B cell (primary cell): Measurements from ENCODE around the gene CDK12. TPM values are rescaled to one million over a fixed set of nuclear protein-coding genes. Genes with fewer than 3 reads are reported as not detected.
"Not testable (repeated sequence)": the region's sequence is repeated elsewhere in the genome, so short reads cannot be mapped to it uniquely, and the experiment has no call there.

Experiments used
- ATAC-seq: fragments of 200-7000 bp; cut with Tn5 transposase; one replicate; pipeline ENCODE4 v1.10.0; 2021; ENCODE audit warnings: low read depth, mild to moderate bottlenecking, moderate number of reproducible peaks, moderate library complexity
- CTCF ChIA-PET: fragments of 350-600 bp; sonication (Branson Sonifier 250); formaldehyde crosslinking; loops from one replicate; lab custom pipeline; 2021; ENCODE audit warnings: antibody characterized with exemption, inconsistent platforms; lab: Charles Lee
- POLR2A ChIA-PET: fragments of 350-600 bp; sonication (Branson Sonifier 250); formaldehyde crosslinking; loops from one replicate; lab custom pipeline; 2021; ENCODE audit warnings: antibody characterized with exemption; lab: Charles Lee
- DNase-seq: peaks from one replicate; pipeline ENCODE4 v3.0.0; 2013
- H2AFZ ChIP-seq: 2 replicates; pipeline ENCODE4 v1.6.1; 2012; ENCODE audit warnings: mild to moderate bottlenecking, low read depth, low read length; ENCODE audit not compliant: insufficient read depth, poor library complexity, severe bottlenecking
- H3K27ac ChIP-seq, 2 donors: 1 replicate in 1 of 2; 2 replicates in 1 of 2; pipeline ENCODE4 v1.5.1; 2012 to 2013; ENCODE audit warnings: low read length in 2 of 2, mild to moderate bottlenecking in 2 of 2, moderate library complexity in 1 of 2
- H3K27me3 ChIP-seq, 4 experiments: fragments of 200-600 bp in 1 of 4; sonication (generic) in 1 of 4; replicated peaks in 1 of 4; 1 replicate in 2 of 4; 2 replicates in 2 of 4; pipeline versions ENCODE4 v1.6.1 to v1.7.0; 2013 to 2016; ENCODE audit warnings: low read length in 3 of 4, mild to moderate bottlenecking in 2 of 4, mixed read lengths in 1 of 4, moderate library complexity in 1 of 4; ENCODE audit not compliant: insufficient read depth in 4 of 4, control insufficient read depth in 3 of 4; ENCODE audit errors: control extremely low read depth in 1 of 4
- H3K36me3 ChIP-seq, 2 experiments: replicated peaks in 1 of 2; 1 replicate in 1 of 2; 2 replicates in 1 of 2; pipeline versions ENCODE4 v1.6.1 to v1.7.1; 2013; ENCODE audit warnings: low read length in 1 of 2; ENCODE audit not compliant: insufficient read depth in 2 of 2, control insufficient read depth in 1 of 2; ENCODE audit errors: control extremely low read depth in 1 of 2, extremely low read depth in 1 of 2
- H3K4me1 ChIP-seq, 2 donors: fragments of 200-600 bp in 1 of 2; sonication (generic) in 1 of 2; 1 replicate in 1 of 2; 2 replicates in 1 of 2; pipeline versions ENCODE4 v1.5.1 to v1.6.1; 2013 to 2017; ENCODE audit warnings: low read length in 2 of 2; ENCODE audit not compliant: control insufficient read depth in 2 of 2, insufficient read depth in 2 of 2
- H3K4me2 ChIP-seq: replicated peaks from 2 replicates; pipeline ENCODE3; 2012; ENCODE audit warnings: mild to moderate bottlenecking, low read depth, low read length; ENCODE audit not compliant: poor library complexity, severe bottlenecking
- H3K4me3 ChIP-seq, 5 experiments: fragments of 200-600 bp in 1 of 5; sonication (generic) in 1 of 5; 1 replicate in 3 of 5; 2 replicates in 2 of 5; pipeline versions ENCODE4 v1.5.1 to v1.7.0; 2011 to 2016; ENCODE audit warnings: low read length in 4 of 5, mild to moderate bottlenecking in 4 of 5, low read depth in 2 of 5, control low read depth in 1 of 5, moderate library complexity in 1 of 5; ENCODE audit not compliant: insufficient read depth in 1 of 5; ENCODE audit errors: control extremely low read depth in 1 of 5, extremely low read depth in 1 of 5
- H3K79me2 ChIP-seq: fragments of 200-600 bp; sonication (generic); one replicate; pipeline ENCODE4 v1.6.0; 2016; ENCODE audit warnings: low read length; ENCODE audit not compliant: control insufficient read depth, insufficient read depth
- H3K9ac ChIP-seq: fragments of 200-600 bp; sonication (generic); 2 replicates; pipeline ENCODE4 v1.6.1; 2017; ENCODE audit warnings: mild to moderate bottlenecking, low read length, moderate library complexity
- H3K9me3 ChIP-seq, 3 donors: one replicate each; pipeline versions ENCODE4 v1.6.1 to v1.7.1; 2013; ENCODE audit warnings: low read length in 2 of 3; ENCODE audit not compliant: control insufficient read depth in 2 of 3, insufficient read depth in 1 of 3; ENCODE audit errors: control extremely low read depth in 1 of 3
- H4K20me1 ChIP-seq: 2 replicates; pipeline ENCODE4 v1.6.0; 2012; ENCODE audit warnings: mild to moderate bottlenecking, low read length; ENCODE audit not compliant: insufficient read depth, control insufficient read depth, poor library complexity, severe bottlenecking
- H3K27ac Mint-ChIP-seq: one replicate; pipeline ENCODE4 v1.8.0; 2021; ENCODE audit warnings: mixed read lengths
- H3K27me3 Mint-ChIP-seq: one replicate; pipeline ENCODE4 v1.8.0; 2021; ENCODE audit warnings: mixed read lengths
- H3K4me1 Mint-ChIP-seq: one replicate; pipeline ENCODE4 v1.8.0; 2021; ENCODE audit warnings: mixed read lengths
- H3K4me3 Mint-ChIP-seq: one replicate; pipeline ENCODE4 v1.8.0; 2021; ENCODE audit warnings: mixed read lengths
- H3K9me3 Mint-ChIP-seq: one replicate; pipeline ENCODE4 v1.8.0; 2022; ENCODE audit warnings: mixed read lengths; ENCODE audit not compliant: insufficient read depth
- EZH2 ChIP-seq: IDR thresholded peaks from 2 replicates; pipeline ENCODE4 v1.6.1; 2012; ENCODE audit warnings: borderline replicate concordance, low read depth, mild to moderate bottlenecking, moderate library complexity, low read length; ENCODE audit not compliant: insufficient read depth, poor library complexity, severe bottlenecking
- WGBS: methylation state at CpG from one replicate; pipeline ENCODE4 v1.1.5; 2013; ENCODE audit warnings: missing lambda C conversion rate; ENCODE audit not compliant: insufficient coverage; 5-methylcytosine and 5-hydroxymethylcytosine counted together
- intact Hi-C: fragments of 100-400 bp; cut with micrococcal nuclease; formaldehyde crosslinking; loops from one replicate; pipeline ENCODE4 v1.10.0; 2022
- polyA plus RNA-seq: library from polyadenylated mRNA; depleted of rRNA; stranded (reverse); fragments of >200 nt; gene quantifications from 2 replicates; pipeline ENCODE4 v1.2.3, GENCODE V29; 2012
- total RNA-seq, 2 donors: library from RNA; stranded (reverse); fragments of 120-200 nt in 1 of 2; gene quantifications; 1 replicate in 1 of 2; 2 replicates in 1 of 2; pipeline versions ENCODE4 v1.2.3 to v1.2.4, GENCODE V29; 2013 to 2022
- TF ChIP-seq, protein P1 (sequence below): fragments of 200-600 bp; IDR thresholded peaks from one replicate; pipeline ENCODE4 v1.8.0; 2022; ENCODE audit warnings: antibody characterized with exemption, mild to moderate bottlenecking

The CDK12 gene
- total and polyA plus RNA-seq, 2 donors (not counting 1 experiment from before 2014, with no cell fraction given), result 29.8 to 117 TPM

DNA sequence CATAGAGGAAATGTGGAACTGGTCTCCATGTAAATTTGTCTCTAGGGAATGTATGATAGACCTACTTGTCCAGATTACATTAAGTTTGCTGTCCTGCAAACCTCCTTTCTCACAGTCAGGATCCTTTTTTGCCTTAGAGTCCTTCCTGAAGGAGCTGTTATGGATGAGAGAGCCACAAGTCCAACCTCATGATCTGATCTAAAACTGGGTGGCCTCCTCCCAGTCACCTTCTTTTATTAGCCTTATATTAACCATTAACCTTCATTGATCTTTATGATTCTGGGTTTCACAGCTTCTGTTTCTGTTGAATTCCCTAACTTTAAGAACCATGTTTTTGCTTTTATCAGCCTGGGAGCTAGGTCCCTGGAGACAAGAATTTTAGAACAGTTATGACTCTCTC lies 82.4 kb downstream of the CDK12 start:
- ChIA-PET POLR2A (no interaction called here), CTCF (interaction anchor here (14.3 kb wide), 1 partner anchor 76 kb away, joined by 262 read pairs; no protein-coding TSS in a partner anchor)
- DNase-seq, result no peak
- Histone ChIP-seq H3K36me3 (peaks cover 0 to 7% of the 10 kb centered on the region in 2 experiments), H3K9ac (no peak overlapping the region), H3K27ac (no peak overlapping the region), H3K4me2 (no peak overlapping the region), H3K27me3 (no peaks in the 10 kb centered on the region), H3K4me1 (peaks cover 5 to 11% of the 10 kb centered on the region in 2 donors), H3K4me3 (no peak overlapping the region), H4K20me1 (no peaks in the 10 kb centered on the region), H3K79me2 (no peaks in the 10 kb centered on the region), H2AFZ (no peak overlapping the region), H3K9me3 (no peaks in the 10 kb centered on the region)
- Mint-ChIP-seq H3K4me1 (peaks cover 12% of the 10 kb centered on the region), H3K9me3 (no peaks in the 10 kb centered on the region), H3K27ac (no peak overlapping the region), H3K27me3 (no peaks in the 10 kb centered on the region), H3K4me3 (no peak overlapping the region)
- no peak for ATAC-seq
- intact Hi-C loops, result no loop called here
- no peak for TF ChIP-seq EZH2
- TF ChIP-seq, protein P1, sequence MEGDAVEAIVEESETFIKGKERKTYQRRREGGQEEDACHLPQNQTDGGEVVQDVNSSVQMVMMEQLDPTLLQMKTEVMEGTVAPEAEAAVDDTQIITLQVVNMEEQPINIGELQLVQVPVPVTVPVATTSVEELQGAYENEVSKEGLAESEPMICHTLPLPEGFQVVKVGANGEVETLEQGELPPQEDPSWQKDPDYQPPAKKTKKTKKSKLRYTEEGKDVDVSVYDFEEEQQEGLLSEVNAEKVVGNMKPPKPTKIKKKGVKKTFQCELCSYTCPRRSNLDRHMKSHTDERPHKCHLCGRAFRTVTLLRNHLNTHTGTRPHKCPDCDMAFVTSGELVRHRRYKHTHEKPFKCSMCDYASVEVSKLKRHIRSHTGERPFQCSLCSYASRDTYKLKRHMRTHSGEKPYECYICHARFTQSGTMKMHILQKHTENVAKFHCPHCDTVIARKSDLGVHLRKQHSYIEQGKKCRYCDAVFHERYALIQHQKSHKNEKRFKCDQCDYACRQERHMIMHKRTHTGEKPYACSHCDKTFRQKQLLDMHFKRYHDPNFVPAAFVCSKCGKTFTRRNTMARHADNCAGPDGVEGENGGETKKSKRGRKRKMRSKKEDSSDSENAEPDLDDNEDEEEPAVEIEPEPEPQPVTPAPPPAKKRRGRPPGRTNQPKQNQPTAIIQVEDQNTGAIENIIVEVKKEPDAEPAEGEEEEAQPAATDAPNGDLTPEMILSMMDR, result no peak

DNA sequence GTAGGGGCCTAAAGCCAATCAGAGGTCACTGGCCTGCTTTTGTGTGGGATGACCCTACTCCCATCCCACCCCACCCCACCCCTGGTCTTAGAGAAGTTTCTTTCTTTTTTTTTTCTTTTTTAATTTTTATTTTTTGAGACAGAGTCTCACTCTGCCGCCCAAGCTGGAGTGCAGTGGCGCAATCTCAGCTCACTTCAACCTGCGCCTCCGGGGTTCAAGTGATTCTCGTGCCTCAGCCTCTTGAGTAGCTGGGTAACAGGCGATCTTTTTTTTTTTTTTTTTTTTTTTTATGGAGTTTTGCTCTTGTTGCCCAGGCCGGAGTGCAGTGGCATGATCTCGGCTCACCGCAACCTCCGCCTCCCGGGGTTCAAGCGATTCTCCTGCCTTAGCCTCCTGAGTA lies 83.1 kb downstream of the CDK12 start:
- not testable (repeated sequence) for H3K4me1 Mint-ChIP-seq, H3K79me2 ChIP-seq
- CTCF ChIA-PET, result interaction anchor here (0.7 to 14.3 kb wide), 2 partner anchors 61 to 76 kb away, joined by 4 to 262 read pairs; no protein-coding TSS in a partner anchor

More for the DNA sequence above, 83.1 kb downstream of the CDK12 start:
- H3K27me3 Mint-ChIP-seq, H2AFZ ChIP-seq, intact Hi-C loops, H3K27ac Mint-ChIP-seq, H3K9me3 ChIP-seq, H3K9ac ChIP-seq, H3K36me3 ChIP-seq, H3K4me3 Mint-ChIP-seq, H3K27ac ChIP-seq, DNase-seq, H3K27me3 ChIP-seq, H3K4me2 ChIP-seq, H3K9me3 Mint-ChIP-seq, ATAC-seq, H3K4me3 ChIP-seq, H4K20me1 ChIP-seq: not testable (repeated sequence)
- WGBS, result 100% methylated on average over 9 of the region's 12 CpGs
- POLR2A ChIA-PET, result interaction anchor here (0.6 kb wide), 1 partner anchor 126 kb away, joined by 3 read pairs; no protein-coding TSS in a partner anchor
- peaks cover under 1 to 13% of the 10 kb centered on the region in 2 donors for H3K4me1 ChIP-seq
